HepG2 (cell line): ENCODE data around the gene DELE1. TPM values are rescaled to one million over a fixed set of nuclear protein-coding genes. Genes with fewer than 3 reads are reported as not detected.

Experiments
- ADNP ChIP-seq: sonication (generic); formaldehyde crosslinking; IDR thresholded peaks from 2 replicates; pipeline ENCODE4 v1.4.0; 2020; ENCODE audit warnings: missing genetic modification reagents
- CBFB ChIP-seq: sonication (generic); formaldehyde crosslinking; IDR thresholded peaks from 2 replicates; pipeline ENCODE4 v1.4.0; 2020; ENCODE audit warnings: missing genetic modification reagents
- CREM ChIP-seq, 2 experiments: sonication (generic) in 1 of 2; formaldehyde crosslinking in 1 of 2; IDR thresholded peaks; 2 replicates each; pipeline versions ENCODE4 v1.4.0 to v1.6.1; 2016 to 2020; ENCODE audit warnings: antibody characterized with exemption in 1 of 2, mild to moderate bottlenecking in 1 of 2, missing genetic modification reagents in 1 of 2
- ESRRA ChIP-seq: sonication (generic); formaldehyde crosslinking; IDR thresholded peaks from 2 replicates; pipeline ENCODE4 v1.5.1; 2020; ENCODE audit warnings: mild to moderate bottlenecking, low read depth, missing genetic modification reagents
- FOXC1 ChIP-seq: sonication (generic); formaldehyde crosslinking; IDR thresholded peaks from 2 replicates; pipeline ENCODE4 v1.8.0; 2022; ENCODE audit warnings: mild to moderate bottlenecking, missing genetic modification reagents, borderline replicate concordance
- GZF1 ChIP-seq: sonication (generic); formaldehyde crosslinking; IDR thresholded peaks from 2 replicates; pipeline ENCODE4 v1.5.1; 2020; ENCODE audit warnings: mild to moderate bottlenecking, missing genetic modification reagents
- ISL2 ChIP-seq: sonication (generic); formaldehyde crosslinking; IDR thresholded peaks from 2 replicates; pipeline ENCODE4 v1.5.0; 2020; ENCODE audit warnings: missing genetic modification reagents
- ISX ChIP-seq: sonication (generic); formaldehyde crosslinking; conservative IDR thresholded peaks from 2 replicates; pipeline ENCODE4 v1.5.0; 2020; ENCODE audit warnings: missing genetic modification reagents
- KDM5B ChIP-seq: sonication (generic); formaldehyde crosslinking; IDR thresholded peaks from 2 replicates; pipeline ENCODE4 v1.4.0; 2020; ENCODE audit warnings: missing genetic modification reagents, mild to moderate bottlenecking, borderline replicate concordance
- NR3C1 ChIP-seq: sonication (generic); formaldehyde crosslinking; IDR thresholded peaks from 2 replicates; pipeline ENCODE4 v1.4.0; 2020; ENCODE audit warnings: missing genetic modification reagents
- PHF21A ChIP-seq: sonication (generic); formaldehyde crosslinking; IDR thresholded peaks from 2 replicates; pipeline ENCODE4 v1.5.0; 2020; ENCODE audit warnings: mild to moderate bottlenecking, missing genetic modification reagents
- RNF2 ChIP-seq: fragments of 450-650 bp; conservative IDR thresholded peaks from 2 replicates; pipeline ENCODE4 v1.6.1; 2016; ENCODE audit warnings: low read depth
- SMC3 ChIP-seq: IDR thresholded peaks from 2 replicates; pipeline ENCODE4 v1.6.1; 2011; ENCODE audit warnings: low read length, improper control_type of control experiment
- ZNF33A ChIP-seq: sonication (generic); formaldehyde crosslinking; IDR thresholded peaks from 2 replicates; pipeline ENCODE4 v1.5.1; 2020; ENCODE audit warnings: missing genetic modification reagents, mild to moderate bottlenecking, moderate library complexity, borderline replicate concordance
- ZNF451 ChIP-seq: sonication (generic); formaldehyde crosslinking; IDR thresholded peaks from 2 replicates; pipeline ENCODE4 v1.5.0; 2020; ENCODE audit warnings: mild to moderate bottlenecking, missing genetic modification reagents
- ZNF547 ChIP-seq: sonication (generic); formaldehyde crosslinking; IDR thresholded peaks from 2 replicates; pipeline ENCODE4 v1.5.1; 2020; ENCODE audit warnings: mild to moderate bottlenecking, missing genetic modification reagents
- ZNF589 ChIP-seq: sonication (generic); formaldehyde crosslinking; conservative IDR thresholded peaks from 2 replicates; pipeline ENCODE4 v1.8.0; 2022; ENCODE audit warnings: mild to moderate bottlenecking, moderate library complexity, missing genetic modification reagents
- polyA plus RNA-seq, 8 experiments: library from polyadenylated mRNA; depleted of rRNA in 3 of 8; stranded (reverse) in 7 of 8; unstranded in 1 of 8; fragments of >200 nt; fragmentation: Illumina TruSeq in 4 of 8; extraction: Trizol in 4 of 8; gene quantifications; 2 replicates each; pipeline versions ENCODE4 v1.2.1 to v1.2.3, GENCODE V29; 2011 to 2016; ENCODE audit warnings: low read depth in 4 of 8, missing spikeins in 1 of 8, mixed read lengths in 1 of 8; ENCODE audit not compliant: insufficient read depth in 1 of 8
- total RNA-seq, 5 experiments: library from RNA; depleted of rRNA; stranded (reverse); fragments of >200 nt; fragmentation: Illumina TruSeq; extraction: Trizol; gene quantifications; 2 replicates each; pipeline ENCODE4 v1.2.3, GENCODE V29; 2016; ENCODE audit warnings: low read depth in 1 of 5
- TF ChIP-seq, protein P1 (sequence below): sonication (generic); formaldehyde crosslinking; IDR thresholded peaks from 2 replicates; pipeline ENCODE4 v1.4.0; 2020; ENCODE audit warnings: missing genetic modification reagents, borderline replicate concordance
- TF ChIP-seq, protein P2 (sequence below): sonication (generic); formaldehyde crosslinking; IDR thresholded peaks from 2 replicates; pipeline ENCODE4 v1.4.0; 2020; ENCODE audit warnings: missing genetic modification reagents
- TF ChIP-seq, protein P3 (sequence below): sonication (generic); formaldehyde crosslinking; IDR thresholded peaks from 2 replicates; pipeline ENCODE4 v1.4.0; 2020; ENCODE audit warnings: mild to moderate bottlenecking, missing genetic modification reagents, borderline replicate concordance
- TF ChIP-seq, protein P4 (sequence below): sonication (generic); formaldehyde crosslinking; IDR thresholded peaks from 2 replicates; pipeline ENCODE4 v1.8.0; 2022; ENCODE audit warnings: low read depth, missing genetic modification reagents
- TF ChIP-seq, protein P5 (sequence below): sonication (generic); formaldehyde crosslinking; conservative IDR thresholded peaks from 2 replicates; pipeline ENCODE4 v1.8.0; 2022; ENCODE audit warnings: missing genetic modification reagents

DELE1 gene
- total and polyA plus RNA-seq, 2 of the 13 experiments (the other 11 are each of a cell fraction or from before 2014, with no cell fraction given) = 57.5 to 90.3 TPM

DNA sequence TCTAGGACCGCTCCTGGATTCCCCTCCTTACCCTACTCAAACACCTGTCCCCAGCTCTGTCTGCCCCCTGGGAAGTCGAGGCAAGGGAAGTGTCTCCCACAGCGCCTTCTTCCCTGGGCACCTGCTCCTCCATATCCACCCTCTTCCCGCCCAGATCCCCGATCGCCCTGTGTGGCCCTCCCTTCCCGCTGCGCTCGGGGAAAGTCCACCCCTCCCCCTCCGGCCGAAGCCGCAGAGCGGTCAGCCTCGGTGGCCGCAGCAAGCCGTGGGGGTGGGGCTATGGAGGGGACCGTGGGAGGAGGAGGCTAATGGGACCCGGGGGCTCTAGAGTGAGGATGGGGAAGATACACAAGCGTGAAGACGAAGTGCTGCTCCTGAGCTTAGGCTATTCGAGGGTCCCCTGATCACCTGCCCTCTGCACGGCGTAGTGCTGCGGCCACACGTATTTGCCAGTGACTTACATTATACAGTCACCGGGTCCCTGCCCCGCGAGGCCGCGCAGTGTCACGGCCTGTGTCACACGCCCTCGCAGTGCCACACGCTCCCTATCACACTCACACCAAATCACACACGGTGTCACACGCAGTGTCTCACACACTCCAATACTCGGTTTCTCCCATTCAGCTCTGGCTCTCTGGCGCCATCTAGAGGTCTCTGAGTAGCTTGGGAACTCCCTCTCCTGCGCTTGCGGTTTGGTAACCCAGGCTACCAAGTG is 44.8 kb upstream of the DELE1 start (continued):
- no peak for TF ChIP-seq ADNP
- no peak for TF ChIP-seq ISL2 (CRISPR knock-in tag)
- no peak for TF ChIP-seq CREM (IDR thresholded peaks at IDR 0.05)
- TF ChIP-seq CREM (CRISPR knock-in tag; IDR thresholded peaks at IDR 0.05) = no peak
- no peak for TF ChIP-seq GZF1
- TF ChIP-seq, protein P1, sequence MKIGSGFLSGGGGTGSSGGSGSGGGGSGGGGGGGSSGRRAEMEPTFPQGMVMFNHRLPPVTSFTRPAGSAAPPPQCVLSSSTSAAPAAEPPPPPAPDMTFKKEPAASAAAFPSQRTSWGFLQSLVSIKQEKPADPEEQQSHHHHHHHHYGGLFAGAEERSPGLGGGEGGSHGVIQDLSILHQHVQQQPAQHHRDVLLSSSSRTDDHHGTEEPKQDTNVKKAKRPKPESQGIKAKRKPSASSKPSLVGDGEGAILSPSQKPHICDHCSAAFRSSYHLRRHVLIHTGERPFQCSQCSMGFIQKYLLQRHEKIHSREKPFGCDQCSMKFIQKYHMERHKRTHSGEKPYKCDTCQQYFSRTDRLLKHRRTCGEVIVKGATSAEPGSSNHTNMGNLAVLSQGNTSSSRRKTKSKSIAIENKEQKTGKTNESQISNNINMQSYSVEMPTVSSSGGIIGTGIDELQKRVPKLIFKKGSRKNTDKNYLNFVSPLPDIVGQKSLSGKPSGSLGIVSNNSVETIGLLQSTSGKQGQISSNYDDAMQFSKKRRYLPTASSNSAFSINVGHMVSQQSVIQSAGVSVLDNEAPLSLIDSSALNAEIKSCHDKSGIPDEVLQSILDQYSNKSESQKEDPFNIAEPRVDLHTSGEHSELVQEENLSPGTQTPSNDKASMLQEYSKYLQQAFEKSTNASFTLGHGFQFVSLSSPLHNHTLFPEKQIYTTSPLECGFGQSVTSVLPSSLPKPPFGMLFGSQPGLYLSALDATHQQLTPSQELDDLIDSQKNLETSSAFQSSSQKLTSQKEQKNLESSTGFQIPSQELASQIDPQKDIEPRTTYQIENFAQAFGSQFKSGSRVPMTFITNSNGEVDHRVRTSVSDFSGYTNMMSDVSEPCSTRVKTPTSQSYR (CRISPR knock-in tag) = peak; percentile 80; the same call in 1 of the 2 replicates
- TF ChIP-seq ZNF589 (CRISPR knock-in tag) = no peak; the same call in 1 of the 2 replicates
- no peak for TF ChIP-seq FOXC1 (CRISPR knock-in tag)
- TF ChIP-seq, protein P2, sequence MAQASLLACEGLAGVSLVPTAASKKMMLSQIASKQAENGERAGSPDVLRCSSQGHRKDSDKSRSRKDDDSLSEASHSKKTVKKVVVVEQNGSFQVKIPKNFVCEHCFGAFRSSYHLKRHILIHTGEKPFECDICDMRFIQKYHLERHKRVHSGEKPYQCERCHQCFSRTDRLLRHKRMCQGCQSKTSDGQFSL (CRISPR knock-in tag) = no peak
- TF ChIP-seq PHF21A (CRISPR knock-in tag) = no peak
- TF ChIP-seq, protein P3, sequence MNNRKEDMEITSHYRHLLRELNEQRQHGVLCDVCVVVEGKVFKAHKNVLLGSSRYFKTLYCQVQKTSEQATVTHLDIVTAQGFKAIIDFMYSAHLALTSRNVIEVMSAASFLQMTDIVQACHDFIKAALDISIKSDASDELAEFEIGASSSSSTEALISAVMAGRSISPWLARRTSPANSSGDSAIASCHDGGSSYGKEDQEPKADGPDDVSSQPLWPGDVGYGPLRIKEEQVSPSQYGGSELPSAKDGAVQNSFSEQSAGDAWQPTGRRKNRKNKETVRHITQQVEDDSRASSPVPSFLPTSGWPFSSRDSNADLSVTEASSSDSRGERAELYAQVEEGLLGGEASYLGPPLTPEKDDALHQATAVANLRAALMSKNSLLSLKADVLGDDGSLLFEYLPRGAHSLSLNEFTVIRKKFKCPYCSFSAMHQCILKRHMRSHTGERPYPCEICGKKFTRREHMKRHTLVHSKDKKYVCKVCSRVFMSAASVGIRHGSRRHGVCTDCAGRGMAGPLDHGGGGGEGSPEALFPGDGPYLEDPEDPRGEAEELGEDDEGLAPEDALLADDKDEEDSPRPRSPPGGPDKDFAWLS (CRISPR knock-in tag) = no peak
- TF ChIP-seq CBFB = 0 out of 2 replicates have a peak, but pooled peaks have one; percentile 50
- no peak for TF ChIP-seq ZNF451 (CRISPR knock-in tag)
- TF ChIP-seq NR3C1 (CRISPR knock-in tag) = no peak
- peak; percentile 81 for TF ChIP-seq SMC3
- peak; percentile 64; the same call in 1 of the 2 replicates for TF ChIP-seq KDM5B (CRISPR knock-in tag)
- TF ChIP-seq, protein P4, sequence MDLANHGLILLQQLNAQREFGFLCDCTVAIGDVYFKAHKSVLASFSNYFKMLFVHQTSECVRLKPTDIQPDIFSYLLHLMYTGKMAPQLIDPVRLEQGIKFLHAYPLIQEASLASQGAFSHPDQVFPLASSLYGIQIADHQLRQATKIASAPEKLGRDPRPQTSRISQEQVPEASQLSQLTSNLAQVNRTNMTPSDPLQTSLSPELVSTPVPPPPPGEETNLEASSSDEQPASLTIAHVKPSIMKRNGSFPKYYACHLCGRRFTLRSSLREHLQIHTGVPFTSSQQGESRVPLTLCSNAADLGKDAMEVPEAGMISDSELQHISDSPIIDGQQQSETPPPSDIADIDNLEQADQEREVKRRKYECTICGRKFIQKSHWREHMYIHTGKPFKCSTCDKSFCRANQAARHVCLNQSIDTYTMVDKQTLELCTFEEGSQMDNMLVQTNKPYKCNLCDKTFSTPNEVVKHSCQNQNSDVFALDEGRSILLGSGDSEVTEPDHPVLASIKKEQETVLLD (CRISPR knock-in tag) = no peak
- TF ChIP-seq, protein P5, sequence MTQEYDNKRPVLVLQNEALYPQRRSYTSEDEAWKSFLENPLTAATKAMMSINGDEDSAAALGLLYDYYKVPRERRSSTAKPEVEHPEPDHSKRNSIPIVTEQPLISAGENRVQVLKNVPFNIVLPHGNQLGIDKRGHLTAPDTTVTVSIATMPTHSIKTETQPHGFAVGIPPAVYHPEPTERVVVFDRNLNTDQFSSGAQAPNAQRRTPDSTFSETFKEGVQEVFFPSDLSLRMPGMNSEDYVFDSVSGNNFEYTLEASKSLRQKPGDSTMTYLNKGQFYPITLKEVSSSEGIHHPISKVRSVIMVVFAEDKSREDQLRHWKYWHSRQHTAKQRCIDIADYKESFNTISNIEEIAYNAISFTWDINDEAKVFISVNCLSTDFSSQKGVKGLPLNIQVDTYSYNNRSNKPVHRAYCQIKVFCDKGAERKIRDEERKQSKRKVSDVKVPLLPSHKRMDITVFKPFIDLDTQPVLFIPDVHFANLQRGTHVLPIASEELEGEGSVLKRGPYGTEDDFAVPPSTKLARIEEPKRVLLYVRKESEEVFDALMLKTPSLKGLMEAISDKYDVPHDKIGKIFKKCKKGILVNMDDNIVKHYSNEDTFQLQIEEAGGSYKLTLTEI (CRISPR knock-in tag) = no peak
- TF ChIP-seq RNF2 = no peak
- 0 out of 2 replicates have a peak, but pooled peaks have one; percentile 47 for TF ChIP-seq ZNF547 (CRISPR knock-in tag)
- no peak for TF ChIP-seq ZNF33A (CRISPR knock-in tag)
- TF ChIP-seq ISX (CRISPR knock-in tag) = no peak
- no peak for TF ChIP-seq ESRRA (CRISPR knock-in tag)
